Renal pelvis (tissue), 4 donors: ENCODE measurements around the gene CSNK2A1. TPM values are rescaled to one million over a fixed set of nuclear protein-coding genes. Genes with fewer than 3 reads are reported as not detected.

Experiments used
- DNase-seq: peaks from one replicate; pipeline ENCODE4 v3.0.0-alpha.2; 2013
- polyA plus RNA-seq, 3 donors: library from polyadenylated mRNA; unstranded; fragments of 120-200 nt; gene quantifications; one replicate each; pipeline ENCODE4 v1.2.1, GENCODE V29; 2013; ENCODE audit not compliant: insufficient read length in 3 of 3

The CSNK2A1 gene
- polyA plus RNA-seq, 3 donors, result 123 to 150 (median 147) TPM

- DNase-seq, result no peak
Observed at GRCh38 chr20:432677-433299, 110.8 kb downstream of the CSNK2A1 start.

DNA sequence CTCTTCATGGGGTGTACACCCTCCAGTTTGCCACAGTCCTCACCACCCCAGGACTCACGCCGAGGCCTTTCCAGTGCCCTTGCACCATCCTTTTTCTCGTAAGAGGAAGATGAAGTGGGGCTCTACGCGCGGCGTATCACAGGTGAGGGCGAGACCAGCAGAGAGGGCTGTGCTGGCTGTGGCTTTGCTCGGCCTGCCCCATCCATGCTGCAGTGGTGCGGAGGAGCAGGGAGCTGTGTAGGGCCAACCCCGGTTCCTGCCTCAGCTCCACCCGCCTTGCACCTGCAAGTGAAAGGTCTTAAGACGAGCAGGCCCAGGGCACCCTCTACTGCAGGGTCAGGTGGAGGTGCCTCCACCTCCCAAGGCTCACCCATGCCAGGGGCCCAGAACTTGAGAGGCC, 111.4 kb downstream of the CSNK2A1 start:
- no peak for DNase-seq

DNA sequence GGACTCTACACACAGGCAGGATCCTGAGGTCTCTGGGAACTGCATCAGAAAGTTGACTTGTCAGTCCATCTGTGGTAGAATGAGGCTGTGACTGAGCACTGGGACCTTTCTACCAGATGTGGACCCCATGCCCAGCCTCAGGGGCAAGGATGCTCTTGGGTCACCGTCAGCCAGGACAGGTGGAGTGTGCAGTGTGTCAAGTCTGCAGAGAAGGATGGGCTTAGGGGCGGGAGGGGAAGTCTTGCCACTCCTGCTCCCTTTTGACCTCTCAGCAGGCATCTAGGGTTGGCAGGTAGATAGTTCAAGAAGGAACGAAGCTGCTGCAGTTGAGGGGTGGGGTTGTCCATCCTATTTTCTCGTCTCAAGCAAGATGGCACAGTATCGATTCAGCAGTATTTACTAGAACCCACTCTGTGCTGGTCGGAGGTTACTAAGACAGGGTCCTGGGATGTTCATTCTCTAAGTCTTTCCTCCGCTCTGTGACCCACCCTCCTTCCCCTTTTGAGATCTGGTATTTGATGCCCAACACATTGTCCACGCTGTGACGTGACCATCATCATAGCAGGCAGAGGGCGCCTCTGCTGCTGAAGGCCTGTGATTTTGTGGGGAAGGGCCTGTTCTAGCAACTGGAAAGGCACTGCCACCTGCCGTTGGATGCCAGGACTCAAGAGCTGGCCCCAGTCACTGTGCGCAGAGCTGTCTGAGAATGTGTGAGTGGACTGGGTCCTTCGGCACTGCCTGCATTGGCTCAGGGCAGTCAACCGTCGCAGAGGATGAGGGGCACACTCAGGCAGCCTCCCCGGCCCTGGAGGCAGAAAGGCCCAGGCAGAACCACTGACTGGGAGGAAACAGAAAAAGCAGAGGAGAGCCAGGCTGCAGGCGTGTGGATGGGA, 112.3 kb downstream of the CSNK2A1 start:
- DNase-seq, result peak; percentile 67

- DNase-seq, result no peak
Observed at GRCh38 chr20:430091-430999, 113.2 kb downstream of the CSNK2A1 start.

DNA sequence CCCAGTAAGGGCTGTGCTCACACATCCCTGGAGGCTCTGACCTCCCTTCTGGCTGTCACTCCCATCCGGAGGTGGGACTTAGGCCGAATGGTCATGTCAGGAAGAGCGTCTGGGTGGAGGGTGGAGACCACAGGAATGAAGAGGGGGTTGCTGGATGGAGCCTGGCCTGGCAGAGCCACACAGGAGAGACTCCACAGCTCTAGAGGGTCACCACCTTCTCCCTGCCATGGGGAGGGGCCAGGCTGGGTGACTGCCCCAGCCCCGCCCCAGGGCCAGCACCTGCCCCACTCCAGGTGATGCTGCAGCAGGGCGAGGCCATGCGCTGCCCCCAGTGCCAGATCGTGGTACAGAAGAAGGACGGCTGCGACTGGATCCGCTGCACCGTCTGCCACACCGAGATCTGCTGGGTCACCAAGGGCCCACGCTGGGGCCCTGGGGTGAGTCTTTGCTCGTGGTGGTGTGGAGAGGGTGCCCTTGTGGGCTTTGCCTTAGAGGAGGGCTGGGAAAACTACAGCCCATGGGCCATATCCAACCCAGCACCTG, 114.9 kb downstream of the CSNK2A1 start:
- DNase-seq, result no peak

DNA sequence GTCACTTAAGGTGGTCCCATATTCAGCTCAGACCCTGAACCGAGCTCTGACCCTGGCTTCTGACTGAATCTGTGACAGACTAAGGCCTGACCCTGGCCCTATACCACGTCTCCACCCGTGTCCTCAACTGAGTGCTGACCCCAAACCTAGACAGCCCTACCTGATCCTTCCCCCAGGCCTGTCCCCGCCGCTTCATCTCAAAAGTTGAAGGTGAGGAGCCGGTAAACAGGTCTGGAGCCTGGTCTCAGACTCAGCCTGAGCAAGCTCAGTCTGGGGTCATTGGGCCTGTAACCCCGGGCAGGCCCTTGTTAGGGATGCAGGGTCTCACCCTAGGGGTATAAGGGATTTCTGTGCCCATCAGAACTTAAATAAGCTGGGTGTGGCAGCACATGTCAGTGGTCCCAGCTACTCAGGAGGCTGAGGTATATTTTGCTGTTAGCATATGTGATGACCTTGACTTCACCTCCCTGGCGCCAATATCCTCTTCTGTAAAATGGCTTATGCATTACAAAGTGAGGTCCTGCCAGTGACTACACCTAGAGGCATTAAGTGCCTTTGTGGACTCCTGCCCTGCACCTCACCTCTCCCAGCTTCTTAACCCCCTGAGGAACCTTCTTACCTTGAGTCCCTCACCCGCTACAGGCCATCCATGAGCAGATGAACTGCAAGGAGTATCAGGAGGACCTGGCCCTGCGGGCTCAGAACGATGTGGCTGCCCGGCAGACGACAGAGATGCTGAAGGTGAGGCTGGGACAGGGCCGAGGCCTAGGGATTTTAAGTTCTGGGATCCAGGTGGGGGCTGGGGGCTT, 115.5 kb downstream of the CSNK2A1 start:
- DNase-seq, result no peak

DNA sequence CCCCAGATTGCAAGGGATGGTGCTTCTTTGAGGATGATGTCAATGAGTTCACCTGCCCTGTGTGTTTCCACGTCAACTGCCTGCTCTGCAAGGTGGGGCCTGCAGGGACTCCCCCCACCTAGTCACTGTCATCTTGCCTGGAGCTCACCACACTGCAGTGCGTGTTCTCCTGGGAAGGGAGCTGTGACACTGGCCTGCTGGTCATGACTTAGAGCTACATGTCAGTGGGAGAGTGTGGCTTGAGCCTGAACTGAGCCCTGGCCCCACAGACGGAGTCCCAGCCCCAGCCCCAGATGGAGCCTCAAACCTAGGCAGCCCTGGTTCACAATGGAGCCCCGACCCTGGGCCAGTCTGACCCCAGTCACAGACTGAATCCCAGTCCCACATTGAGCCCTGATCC, 116.2 kb downstream of the CSNK2A1 start:
- DNase-seq, result no peak

GRCh38 chr20:426566-426965, 117.0 kb downstream of the CSNK2A1 start:
- DNase-seq, result no peak

Other genes starting within 250 kb of the CSNK2A1 start
- gene ZCCHC3, start 246.2 kb downstream of the CSNK2A1 start, polyA plus RNA-seq, result 10 to 100 TPM; 43.1 to 58.2 (median 46.7) TPM
- gene SOX12, start 218.2 kb downstream of the CSNK2A1 start, polyA plus RNA-seq, result 10 to 100 TPM; 36.4 to 45.5 (median 41.3) TPM
- gene NRSN2, start 196.7 kb downstream of the CSNK2A1 start, polyA plus RNA-seq, result 10 to 100 TPM; 50.4 to 57.5 (median 54.9) TPM
- gene TRIB3, start 163.0 kb downstream of the CSNK2A1 start, polyA plus RNA-seq, result 1 to 10 TPM; 4.1 to 5.1 (median 4.2) TPM
- 100 to 1,000 TPM in 1 of 3 donors, 10 to 100 TPM in 2; 82.5 to 105 (median 93.2) TPM for gene RBCK1, start 135.5 kb downstream of the CSNK2A1 start, polyA plus RNA-seq
- gene TBC1D20, start 81.3 kb downstream of the CSNK2A1 start, polyA plus RNA-seq, result 10 to 100 TPM; 32.2 to 37.1 (median 35.1) TPM
- 1 to 10 TPM in 2 of 3 donors, under 1 TPM in 1; 0.96 to 1.9 (median 1.3) TPM for gene TCF15, start 66.5 kb upstream of the CSNK2A1 start, polyA plus RNA-seq
- 10 to 100 TPM; 11.2 to 14.3 (median 12.1) TPM for gene SRXN1, start 109.4 kb upstream of the CSNK2A1 start, polyA plus RNA-seq
- under 1 TPM in 2 of 3 donors, not detected in 1; 0.06 to 0.07 TPM for gene SCRT2, start 132.0 kb upstream of the CSNK2A1 start, polyA plus RNA-seq
- 1 to 10 TPM; 4.1 to 5.9 (median 4.3) TPM for gene SLC52A3, start 224.7 kb upstream of the CSNK2A1 start, polyA plus RNA-seq